T-helper 2 cell treated with Interferon-gamma antibody and Interleukin-4, amounts not matched to agents 5 μg/mL and 100 μg/mL, for 36 hours (primary cell): ENCODE measurements around the gene FRAT1.

Experiments used
- DNase-seq: peaks from one replicate; pipeline ENCODE4 v3.0.0; 2021; ENCODE audit warnings: low spot score
- H3K27ac Mint-ChIP-seq: one replicate; pipeline ENCODE4 v1.8.0; 2021; ENCODE audit warnings: mild to moderate bottlenecking, mixed read lengths
- H3K27me3 Mint-ChIP-seq: one replicate; pipeline ENCODE4 v1.8.0; 2021; ENCODE audit warnings: low read depth, mixed read lengths
- H3K36me3 Mint-ChIP-seq: one replicate; pipeline ENCODE4 v1.8.0; 2021; ENCODE audit warnings: low read depth, mixed read lengths
- H3K4me1 Mint-ChIP-seq: one replicate; pipeline ENCODE4 v1.8.0; 2021; ENCODE audit warnings: low read depth, mixed read lengths
- H3K4me3 Mint-ChIP-seq: one replicate; pipeline ENCODE4 v1.8.0; 2022; ENCODE audit warnings: mild to moderate bottlenecking, moderate library complexity, mixed read lengths
- H3K9me3 Mint-ChIP-seq: one replicate; pipeline ENCODE4 v1.8.0; 2021; ENCODE audit warnings: mixed read lengths

FRAT1 gene

GRCh38 chr10:97292862-97293198 is 26.2 kb upstream of the FRAT1 start:
- DNase-seq: no peak
- Mint-ChIP-seq H3K4me3 (peak overlapping the region; percentile 91), H3K36me3 (peaks cover 10% of the 10 kb centered on the region), H3K4me1 (peaks cover 22% of the 10 kb centered on the region), H3K27me3 (peaks cover 3% of the 10 kb centered on the region), H3K27ac (peak overlapping the region; percentile 85), H3K9me3 (no peaks in the 10 kb centered on the region)

DNA sequence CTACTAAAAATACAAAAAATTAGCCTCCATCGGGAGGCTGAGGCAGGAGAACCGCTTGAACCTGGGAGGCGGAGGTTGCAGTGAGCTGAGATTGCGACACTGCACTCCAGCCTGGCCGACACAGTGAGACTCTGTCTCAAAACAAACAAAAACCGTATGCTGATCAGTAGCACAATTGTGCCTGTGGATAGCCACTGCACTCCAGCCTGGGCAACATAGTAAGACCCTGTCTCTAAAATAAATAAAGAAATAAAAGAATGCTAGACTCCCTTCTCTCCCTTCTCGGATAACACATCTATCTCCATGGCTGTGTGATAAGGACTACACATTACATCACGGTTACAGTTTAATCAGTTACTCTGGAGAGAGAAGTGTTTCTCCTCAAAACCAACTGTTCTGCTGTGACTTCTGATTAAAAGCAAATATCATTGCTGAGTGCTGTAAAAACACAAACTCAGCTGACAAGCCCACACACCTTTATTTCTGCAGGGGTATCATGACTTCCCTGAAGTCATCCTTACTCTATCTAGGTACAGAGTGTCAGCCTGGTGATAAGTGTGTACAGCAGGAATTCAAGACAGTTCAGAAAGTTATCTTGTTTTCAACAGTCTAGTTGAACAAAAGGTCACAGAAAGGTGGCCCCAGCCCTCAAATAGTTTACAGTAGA is 21.4 kb upstream of the FRAT1 start:
- Mint-ChIP-seq H3K4me3 (no peak overlapping the region), H3K4me1 (peaks cover 4% of the 10 kb centered on the region), H3K9me3 (no peaks in the 10 kb centered on the region), H3K36me3 (no peaks in the 10 kb centered on the region), H3K27ac (no peak overlapping the region), H3K27me3 (peaks cover 2% of the 10 kb centered on the region)
- DNase-seq: no peak

GRCh38 chr10:97298223-97298571 is 20.9 kb upstream of the FRAT1 start:
- peaks cover 3% of the 10 kb centered on the region for H3K4me1 Mint-ChIP-seq
- no peak overlapping the region for H3K27ac Mint-ChIP-seq
- H3K4me3 Mint-ChIP-seq: no peak overlapping the region
- no peaks in the 10 kb centered on the region for H3K36me3 Mint-ChIP-seq
- H3K9me3 Mint-ChIP-seq: no peaks in the 10 kb centered on the region
- no peak for DNase-seq
- no peaks in the 10 kb centered on the region for H3K27me3 Mint-ChIP-seq

DNA sequence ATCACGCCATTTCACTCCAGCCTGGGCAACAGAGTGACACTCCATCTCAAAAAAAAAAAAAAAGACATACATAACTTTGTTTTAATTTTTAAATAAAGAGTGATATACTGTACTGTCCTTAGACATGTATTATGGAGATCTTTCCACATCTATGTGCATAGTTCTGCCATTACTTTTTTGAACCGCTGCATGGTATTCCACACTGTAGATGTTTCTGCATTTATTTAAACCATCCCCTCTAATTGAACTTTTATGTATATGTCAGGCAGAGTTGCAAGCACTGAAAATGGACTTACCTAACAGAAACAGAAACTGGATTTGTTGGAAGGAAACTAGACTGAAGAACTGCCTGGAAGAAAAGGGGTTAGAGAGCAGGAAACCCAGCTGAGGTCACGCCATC is 18.1 kb upstream of the FRAT1 start:
- Mint-ChIP-seq H3K9me3 (no peaks in the 10 kb centered on the region), H3K27ac (no peak overlapping the region), H3K4me1 (no peaks in the 10 kb centered on the region), H3K27me3 (no peaks in the 10 kb centered on the region), H3K36me3 (no peaks in the 10 kb centered on the region), H3K4me3 (no peak overlapping the region)
- no peak for DNase-seq

DNA sequence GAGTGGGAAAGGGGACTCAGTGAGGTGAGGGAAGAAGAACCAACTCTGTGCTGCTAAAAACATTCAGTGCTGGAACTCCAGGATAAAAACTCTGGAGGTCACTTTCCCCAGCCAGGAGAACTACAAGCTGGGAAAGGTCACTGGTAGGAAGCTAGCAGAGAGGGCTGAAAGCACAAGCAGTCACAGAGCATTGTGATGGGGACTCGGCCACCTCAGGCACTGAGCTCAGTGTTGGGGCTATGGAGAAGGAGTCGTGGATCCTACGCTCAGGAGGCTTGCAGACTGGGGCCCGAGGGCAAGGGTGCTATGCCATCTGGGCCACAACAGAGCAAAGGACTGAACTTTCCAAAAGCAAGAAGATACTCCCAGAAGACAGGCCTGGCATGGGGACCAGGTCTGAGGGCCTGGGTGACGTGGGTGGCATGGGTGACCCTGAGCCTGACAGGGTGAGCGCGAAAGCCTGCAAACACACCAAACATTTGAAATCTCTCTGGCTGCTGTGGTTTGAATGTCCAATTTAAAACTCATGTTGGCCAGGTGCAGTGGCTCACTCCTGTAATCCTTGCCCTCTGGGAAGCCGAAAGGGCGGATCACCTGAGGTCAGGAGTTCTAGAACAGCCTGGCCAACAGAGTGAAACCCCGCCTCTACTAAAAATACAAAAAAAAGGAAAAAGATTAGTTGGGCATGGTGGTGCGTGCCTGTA is 16.8 kb upstream of the FRAT1 start:
- Mint-ChIP-seq H3K9me3 (no peaks in the 10 kb centered on the region), H3K27me3 (no peaks in the 10 kb centered on the region), H3K27ac (no peak overlapping the region), H3K4me3 (no peak overlapping the region), H3K4me1 (no peaks in the 10 kb centered on the region), H3K36me3 (no peaks in the 10 kb centered on the region)
- no peak for DNase-seq

DNA sequence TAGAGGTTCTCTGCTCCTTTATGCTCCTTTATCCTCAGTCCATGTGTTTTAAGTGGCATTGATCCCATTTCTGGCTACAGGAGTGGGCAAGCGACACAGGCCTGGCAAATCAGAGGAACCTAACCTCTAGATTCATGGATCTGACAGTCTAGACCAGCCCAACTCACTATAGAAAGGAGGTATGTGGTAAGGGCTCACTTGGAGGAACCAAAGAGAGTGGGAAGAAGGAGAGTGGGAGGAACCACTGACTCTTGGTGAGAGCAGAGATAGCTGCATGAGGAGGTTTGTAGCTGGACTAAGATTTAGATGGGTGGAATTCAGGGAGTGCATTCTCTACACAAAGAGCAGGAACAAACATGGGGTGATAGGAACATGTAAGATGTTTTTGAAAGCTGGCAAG is 11.6 kb upstream of the FRAT1 start:
- no peak overlapping the region for H3K4me3 Mint-ChIP-seq
- H3K36me3 Mint-ChIP-seq: no peaks in the 10 kb centered on the region
- H3K27ac Mint-ChIP-seq: no peak overlapping the region
- no peaks in the 10 kb centered on the region for H3K4me1 Mint-ChIP-seq
- H3K9me3 Mint-ChIP-seq: no peaks in the 10 kb centered on the region
- DNase-seq: no peak
- H3K27me3 Mint-ChIP-seq: peaks cover 2% of the 10 kb centered on the region

DNA sequence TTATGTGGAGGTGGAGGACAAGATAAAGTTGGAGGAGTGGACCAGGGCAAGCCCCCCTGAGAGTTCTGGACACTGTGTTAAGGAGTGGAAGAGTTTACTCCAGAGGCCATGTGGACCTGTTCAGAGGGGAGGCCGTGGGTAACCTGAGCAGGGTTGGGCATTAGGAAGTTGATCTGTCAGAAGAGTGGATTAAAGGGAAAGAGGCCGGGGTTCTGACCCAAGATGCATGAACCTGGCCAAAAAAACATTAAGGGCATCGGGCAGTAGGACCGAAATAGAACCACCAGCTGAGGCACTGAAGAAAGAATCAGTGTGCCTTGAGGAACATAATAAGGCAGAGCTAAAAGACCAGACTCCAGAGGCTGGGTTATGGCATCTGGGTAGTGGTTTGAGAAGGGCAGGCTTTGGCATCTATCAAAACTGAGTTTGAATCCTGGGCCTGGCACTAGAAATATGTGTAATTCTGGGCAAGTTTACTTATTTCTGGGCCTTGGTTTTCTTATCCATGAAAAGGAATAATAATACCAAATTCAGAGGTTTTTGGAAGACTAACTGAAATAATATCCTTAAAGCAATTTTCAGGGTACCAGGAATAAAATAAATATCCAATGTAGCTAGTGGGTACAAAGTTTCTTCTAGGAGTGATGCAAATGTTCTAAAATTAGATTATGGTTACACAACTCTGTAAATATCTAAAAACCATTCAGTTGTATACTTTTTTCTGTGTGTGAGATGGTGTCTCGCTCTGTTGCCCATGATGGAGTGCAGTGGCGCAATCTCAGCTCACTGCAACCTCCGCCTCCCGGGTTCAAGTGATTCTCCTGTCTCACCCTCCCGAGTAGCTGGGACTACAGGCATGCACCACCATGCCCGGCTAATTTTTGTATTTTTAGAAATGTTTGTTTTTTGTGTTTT is 10.9 kb upstream of the FRAT1 start:
- no peak for DNase-seq
- Mint-ChIP-seq H3K9me3 (no peaks in the 10 kb centered on the region), H3K4me1 (no peaks in the 10 kb centered on the region), H3K36me3 (no peaks in the 10 kb centered on the region), H3K4me3 (no peak overlapping the region), H3K27me3 (peaks cover 5% of the 10 kb centered on the region), H3K27ac (no peak overlapping the region)

- Mint-ChIP-seq H3K4me3 (no peak overlapping the region), H3K27ac (no peak overlapping the region), H3K4me1 (no peaks in the 10 kb centered on the region), H3K9me3 (no peaks in the 10 kb centered on the region), H3K27me3 (peaks cover 5% of the 10 kb centered on the region), H3K36me3 (no peaks in the 10 kb centered on the region)
- DNase-seq: no peak
Observed at GRCh38 chr10:97311111-97311626, 7.9 kb upstream of the FRAT1 start.

- Mint-ChIP-seq H3K9me3 (no peaks in the 10 kb centered on the region), H3K36me3 (no peaks in the 10 kb centered on the region), H3K4me3 (no peak overlapping the region), H3K27me3 (peaks cover 8% of the 10 kb centered on the region), H3K27ac (no peak overlapping the region), H3K4me1 (peaks cover 3% of the 10 kb centered on the region)
- no peak for DNase-seq
Observed at GRCh38 chr10:97312897-97313296, 6.2 kb upstream of the FRAT1 start.

- H3K9me3 Mint-ChIP-seq: no peaks in the 10 kb centered on the region
- H3K36me3 Mint-ChIP-seq: no peaks in the 10 kb centered on the region
- no peak for DNase-seq
- H3K27me3 Mint-ChIP-seq: peaks cover 8% of the 10 kb centered on the region
- H3K27ac Mint-ChIP-seq: no peak overlapping the region
- no peak overlapping the region for H3K4me3 Mint-ChIP-seq
- H3K4me1 Mint-ChIP-seq: peaks cover 9% of the 10 kb centered on the region
Observed at GRCh38 chr10:97314671-97315070, 4.4 kb upstream of the FRAT1 start.

GRCh38 chr10:97319671-97320479 is 804 bp downstream of the FRAT1 start:
- Mint-ChIP-seq H3K36me3 (peaks cover 2% of the 10 kb centered on the region), H3K4me3 (peak overlapping the region; percentile 93), H3K27me3 (peaks cover 8% of the 10 kb centered on the region), H3K27ac (peak overlapping the region; percentile 82), H3K4me1 (peaks cover 23% of the 10 kb centered on the region), H3K9me3 (no peaks in the 10 kb centered on the region)
- DNase-seq: peak; percentile 54

DNA sequence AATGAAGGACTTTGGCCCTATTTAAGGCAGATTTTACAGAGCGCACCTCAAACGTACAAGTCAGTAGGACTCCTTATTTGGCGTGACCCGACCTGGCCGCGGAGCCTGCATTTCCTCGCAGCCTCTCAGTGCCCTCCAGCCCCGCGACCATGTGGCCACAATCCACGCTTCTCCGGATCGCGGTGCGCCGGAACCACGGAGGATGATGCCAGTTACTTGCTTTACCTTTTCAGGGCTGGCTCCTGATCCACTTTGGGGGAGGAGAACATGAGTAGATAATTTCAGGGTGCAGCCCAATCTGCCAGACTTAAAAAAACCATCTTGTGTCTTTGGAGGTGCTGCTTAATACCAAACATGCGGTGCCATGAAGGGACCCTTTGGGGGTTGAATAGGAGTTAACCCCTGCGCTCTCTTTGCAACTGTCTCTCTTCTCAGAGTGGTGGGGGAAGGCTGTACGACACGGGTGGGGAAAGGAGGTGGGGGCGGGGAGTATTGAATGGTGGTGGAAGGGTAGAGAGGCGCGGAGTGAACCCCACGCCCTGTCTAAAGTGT is 1.5 kb downstream of the FRAT1 start:
- Mint-ChIP-seq H3K36me3 (peaks cover 2% of the 10 kb centered on the region), H3K4me3 (peak overlapping the region; percentile 93), H3K9me3 (no peaks in the 10 kb centered on the region), H3K4me1 (peaks cover 23% of the 10 kb centered on the region), H3K27ac (peak overlapping the region; percentile 82), H3K27me3 (peaks cover 8% of the 10 kb centered on the region)
- no peak for DNase-seq

GRCh38 chr10:97321032-97321803 is 2.1 kb downstream of the FRAT1 start:
- Mint-ChIP-seq H3K27ac (peak overlapping the region; percentile 82), H3K36me3 (peaks cover 2% of the 10 kb centered on the region), H3K27me3 (peaks cover 8% of the 10 kb centered on the region), H3K4me3 (peak overlapping the region; percentile 93), H3K4me1 (peaks cover 26% of the 10 kb centered on the region), H3K9me3 (no peaks in the 10 kb centered on the region)
- DNase-seq: no peak
